OCI-LY3 (cell line): ENCODE data around the gene RAP1GAP2.

Source experiments
- H2AFZ ChIP-seq: fragments of 200-600, 300-600 bp; shearing (Covaris generic); 2 replicates; pipeline ENCODE4 v1.6.0; 2014; ENCODE audit warnings: antibody characterized with exemption, low read depth, low read length
- H3K27ac ChIP-seq: fragments of 200-600, 300-600 bp; sonication (generic); 2 replicates; pipeline ENCODE4 v1.5.1; 2014; ENCODE audit warnings: mild to moderate bottlenecking, low read length, moderate library complexity, mixed read lengths
- H3K27me3 ChIP-seq: fragments of 200-600, 300-600 bp; sonication (generic); 2 replicates; pipeline ENCODE4 v1.6.1; 2014; ENCODE audit warnings: low read depth, low read length, mixed read lengths
- H3K36me3 ChIP-seq: fragments of 200-600, 300-600 bp; sonication (generic); replicated peaks from 2 replicates; pipeline ENCODE3; 2014; ENCODE audit warnings: low read depth, low read length, mixed read lengths
- H3K4me1 ChIP-seq: fragments of 300-600, 200-600 bp; sonication (generic); 2 replicates; pipeline ENCODE4 v1.6.1; 2014; ENCODE audit warnings: low read length, mixed read lengths
- H3K4me2 ChIP-seq: fragments of 200-600, 300-600 bp; sonication (generic); 2 replicates; pipeline ENCODE4 v1.6.1; 2014; ENCODE audit warnings: low read length, mixed read lengths
- H3K4me3 ChIP-seq: fragments of 300-600, 200-600 bp; sonication (generic); 2 replicates; pipeline ENCODE4 v1.5.1; 2014; ENCODE audit warnings: antibody characterized with exemption, mild to moderate bottlenecking, low read length, moderate library complexity
- H3K79me2 ChIP-seq: fragments of 300-600, 200-600 bp; shearing (Covaris generic); 2 replicates; pipeline ENCODE4 v1.6.1; 2014; ENCODE audit warnings: mild to moderate bottlenecking, low read length, mixed read lengths
- H3K9ac ChIP-seq: fragments of 300-600, 200-600 bp; shearing (Covaris generic); 2 replicates; pipeline ENCODE4 v1.6.0; 2014; ENCODE audit warnings: mild to moderate bottlenecking, low read length, moderate library complexity
- H3K9me3 ChIP-seq: fragments of 200-600, 300-600 bp; shearing (Covaris generic); 2 replicates; pipeline ENCODE4 v1.6.1; 2014; ENCODE audit warnings: low read length, mixed read lengths; ENCODE audit not compliant: insufficient read depth
- H4K20me1 ChIP-seq: fragments of 200-600, 300-600 bp; sonication (generic); 2 replicates; pipeline ENCODE4 v1.6.1; 2016; ENCODE audit warnings: low read length, mixed read lengths; ENCODE audit not compliant: insufficient read depth
- EZH2phosphoT487 ChIP-seq: fragments of 200-600 bp; shearing (Covaris generic); IDR thresholded peaks from 2 replicates; pipeline ENCODE4 v1.6.1; 2018; ENCODE audit warnings: antibody characterized with exemption, mixed run types, low read depth
- TF ChIP-seq, protein P1 (sequence below): fragments of 200-600, 300-600 bp; sonication (generic); IDR thresholded peaks from 2 replicates; pipeline ENCODE4 v1.5.1; 2014; ENCODE audit warnings: antibody characterized with exemption, low read length, low read depth

Gene RAP1GAP2

GRCh38 chr17:2775206-2775605 lies 21.0 kb upstream of the RAP1GAP2 start:
- H3K36me3 ChIP-seq, result no peaks in the 10 kb centered on the region
- H3K4me3 ChIP-seq, result no peak overlapping the region
- no peaks in the 10 kb centered on the region for H3K27me3 ChIP-seq
- no peaks in the 10 kb centered on the region for H3K9me3 ChIP-seq
- no peaks in the 10 kb centered on the region for H3K4me1 ChIP-seq
- H3K27ac ChIP-seq, result no peak overlapping the region
- TF ChIP-seq EZH2phosphoT487, result no peak
- TF ChIP-seq, protein P1, sequence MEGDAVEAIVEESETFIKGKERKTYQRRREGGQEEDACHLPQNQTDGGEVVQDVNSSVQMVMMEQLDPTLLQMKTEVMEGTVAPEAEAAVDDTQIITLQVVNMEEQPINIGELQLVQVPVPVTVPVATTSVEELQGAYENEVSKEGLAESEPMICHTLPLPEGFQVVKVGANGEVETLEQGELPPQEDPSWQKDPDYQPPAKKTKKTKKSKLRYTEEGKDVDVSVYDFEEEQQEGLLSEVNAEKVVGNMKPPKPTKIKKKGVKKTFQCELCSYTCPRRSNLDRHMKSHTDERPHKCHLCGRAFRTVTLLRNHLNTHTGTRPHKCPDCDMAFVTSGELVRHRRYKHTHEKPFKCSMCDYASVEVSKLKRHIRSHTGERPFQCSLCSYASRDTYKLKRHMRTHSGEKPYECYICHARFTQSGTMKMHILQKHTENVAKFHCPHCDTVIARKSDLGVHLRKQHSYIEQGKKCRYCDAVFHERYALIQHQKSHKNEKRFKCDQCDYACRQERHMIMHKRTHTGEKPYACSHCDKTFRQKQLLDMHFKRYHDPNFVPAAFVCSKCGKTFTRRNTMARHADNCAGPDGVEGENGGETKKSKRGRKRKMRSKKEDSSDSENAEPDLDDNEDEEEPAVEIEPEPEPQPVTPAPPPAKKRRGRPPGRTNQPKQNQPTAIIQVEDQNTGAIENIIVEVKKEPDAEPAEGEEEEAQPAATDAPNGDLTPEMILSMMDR, result no peak
- no peaks in the 10 kb centered on the region for H4K20me1 ChIP-seq
- H3K4me2 ChIP-seq, result no peak overlapping the region
- H2AFZ ChIP-seq, result no peak overlapping the region
- H3K9ac ChIP-seq, result no peak overlapping the region
- no peaks in the 10 kb centered on the region for H3K79me2 ChIP-seq

DNA sequence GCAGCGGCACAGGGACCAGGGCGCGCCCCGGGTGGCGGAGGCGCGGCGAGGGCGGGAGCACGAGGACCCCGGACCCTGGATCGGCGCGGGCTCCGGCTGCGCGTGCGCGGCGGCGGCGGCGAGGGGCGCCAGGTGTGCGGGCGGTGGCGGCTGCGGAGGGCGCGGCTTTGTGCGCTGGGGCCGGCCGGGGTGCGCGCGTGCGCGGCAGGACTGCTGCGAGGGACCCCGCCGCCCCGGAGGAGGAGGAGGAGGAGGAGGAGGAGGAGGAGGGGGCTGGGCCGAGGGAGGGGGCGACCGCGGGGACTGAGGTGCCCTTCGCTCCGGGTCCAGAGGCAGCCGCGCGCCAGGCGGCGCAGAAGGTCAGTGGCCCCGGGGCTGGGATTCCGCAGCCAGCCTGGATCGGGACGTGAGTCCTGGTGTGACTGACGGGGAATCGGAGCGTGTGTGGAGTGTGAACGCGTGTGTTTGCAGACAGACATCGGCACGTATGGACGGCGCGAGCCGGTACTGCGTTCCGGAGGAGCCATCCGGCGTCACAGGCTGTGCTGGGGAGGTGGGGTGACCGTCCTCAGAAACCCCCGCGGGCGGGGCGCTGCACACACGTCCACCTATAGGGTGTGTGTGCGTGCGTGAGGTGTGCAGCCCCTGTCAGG lies 19.5 kb upstream of the RAP1GAP2 start:
- no peaks in the 10 kb centered on the region for H4K20me1 ChIP-seq
- TF ChIP-seq, protein P1, result no peak
- no peak for TF ChIP-seq EZH2phosphoT487
- H3K4me1 ChIP-seq, result no peaks in the 10 kb centered on the region
- no peak overlapping the region for H3K9ac ChIP-seq
- H3K4me2 ChIP-seq, result no peak overlapping the region
- H3K79me2 ChIP-seq, result no peaks in the 10 kb centered on the region
- H2AFZ ChIP-seq, result no peak overlapping the region
- no peaks in the 10 kb centered on the region for H3K36me3 ChIP-seq
- no peaks in the 10 kb centered on the region for H3K9me3 ChIP-seq
- H3K27me3 ChIP-seq, result no peaks in the 10 kb centered on the region
- no peak overlapping the region for H3K4me3 ChIP-seq
- H3K27ac ChIP-seq, result no peak overlapping the region

DNA sequence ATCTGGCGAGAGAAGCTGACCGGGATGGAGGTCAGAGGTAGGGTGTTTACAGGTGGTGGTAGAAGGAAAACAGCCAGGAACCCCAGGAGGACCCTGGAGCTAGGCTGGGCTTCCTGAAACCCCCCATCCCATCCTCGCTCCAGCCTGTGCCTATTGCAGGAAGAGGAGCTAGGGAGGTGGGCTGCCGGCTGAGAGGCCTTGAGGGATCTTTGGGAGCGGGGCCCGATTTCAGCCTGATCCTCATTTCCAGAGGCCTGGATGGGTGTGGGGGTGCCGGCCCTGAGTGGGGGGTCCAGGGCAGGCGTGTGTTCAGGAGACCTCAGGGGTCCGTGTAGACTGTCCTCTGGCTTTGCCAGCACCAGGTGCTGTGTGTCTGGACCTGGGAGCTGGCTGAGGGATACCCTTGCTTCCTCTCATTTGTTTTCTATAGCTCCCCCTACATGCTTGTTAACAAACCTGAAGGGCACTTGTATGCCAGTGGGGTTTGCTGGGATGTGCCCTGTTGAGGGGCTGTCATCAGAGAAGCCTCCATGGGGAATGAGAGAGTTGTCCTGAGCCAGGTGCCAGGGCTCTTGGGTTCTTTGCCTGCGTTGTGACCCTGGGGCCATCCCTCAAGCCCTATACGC lies 18.9 kb upstream of the RAP1GAP2 start:
- H3K4me3 ChIP-seq, result no peak overlapping the region
- H3K27me3 ChIP-seq, result no peaks in the 10 kb centered on the region
- no peaks in the 10 kb centered on the region for H3K9me3 ChIP-seq
- TF ChIP-seq, protein P1, result no peak
- no peak for TF ChIP-seq EZH2phosphoT487
- H3K27ac ChIP-seq, result no peak overlapping the region
- no peak overlapping the region for H2AFZ ChIP-seq
- H3K4me1 ChIP-seq, result no peaks in the 10 kb centered on the region
- H4K20me1 ChIP-seq, result no peaks in the 10 kb centered on the region
- H3K36me3 ChIP-seq, result no peaks in the 10 kb centered on the region
- H3K4me2 ChIP-seq, result no peak overlapping the region
- no peak overlapping the region for H3K9ac ChIP-seq
- H3K79me2 ChIP-seq, result no peaks in the 10 kb centered on the region

DNA sequence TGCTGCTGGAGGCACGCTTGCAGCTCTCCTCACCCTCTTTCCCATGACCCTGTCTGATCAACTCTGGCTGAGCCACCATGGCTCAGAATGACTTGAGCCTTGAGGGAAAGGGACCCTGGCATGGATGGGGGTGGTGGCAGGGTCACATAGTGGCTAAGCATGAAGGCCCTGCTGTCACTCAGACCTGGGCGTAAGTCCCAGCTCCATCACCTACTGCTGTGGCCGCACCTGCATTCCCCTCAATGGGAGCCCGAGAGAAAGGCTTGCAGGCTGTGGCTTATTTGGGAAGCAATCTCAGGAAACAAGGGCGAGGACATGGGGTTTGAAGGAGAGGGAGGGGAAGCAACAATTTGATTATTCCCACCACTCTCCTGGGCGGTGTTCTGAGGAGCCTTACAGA lies 17.7 kb upstream of the RAP1GAP2 start:
- Histone ChIP-seq H3K4me2 (no peak overlapping the region), H3K36me3 (no peaks in the 10 kb centered on the region), H3K27me3 (no peaks in the 10 kb centered on the region), H3K79me2 (no peaks in the 10 kb centered on the region), H3K27ac (no peak overlapping the region), H3K4me3 (no peak overlapping the region), H3K9ac (no peak overlapping the region), H2AFZ (no peak overlapping the region), H3K4me1 (no peaks in the 10 kb centered on the region), H3K9me3 (no peaks in the 10 kb centered on the region), H4K20me1 (no peaks in the 10 kb centered on the region)
- TF ChIP-seq EZH2phosphoT487, result no peak
- TF ChIP-seq, protein P1, result no peak
